GM21447 (cell line): ENCODE results near the gene LAMTOR2.
A peak's percentile ranks its signal among the peaks of the same experiment; 100 is the strongest.

Experiments used
- ATAC-seq: cut with Tn5 transposase; IDR thresholded peaks from one replicate; pipeline ENCODE4 v1.9.1; 2021; ENCODE audit not compliant: unreplicated experiment

Gene LAMTOR2

GRCh38 chr1:156096640-156097391 lies 42.2 kb downstream of the LAMTOR2 start:
- peak; percentile 68 for ATAC-seq

GRCh38 chr1:156097499-156098178 lies 43.1 kb downstream of the LAMTOR2 start:
- peak; percentile 4 for ATAC-seq

- ATAC-seq: no peak
Observed at GRCh38 chr1:156098784-156099183, 44.2 kb downstream of the LAMTOR2 start.

- ATAC-seq: no peak
Observed at GRCh38 chr1:156099282-156099681, 44.7 kb downstream of the LAMTOR2 start.

- no peak for ATAC-seq
Observed at GRCh38 chr1:156100205-156100995, 45.8 kb downstream of the LAMTOR2 start.

GRCh38 chr1:156101880-156102279 lies 47.3 kb downstream of the LAMTOR2 start:
- no peak for ATAC-seq

GRCh38 chr1:156102633-156103511 lies 48.3 kb downstream of the LAMTOR2 start:
- ATAC-seq: no peak

- no peak for ATAC-seq
Observed at GRCh38 chr1:156103521-156103947, 49.0 kb downstream of the LAMTOR2 start.

GRCh38 chr1:156104065-156104810 lies 49.7 kb downstream of the LAMTOR2 start:
- no peak for ATAC-seq

GRCh38 chr1:156104861-156105832 lies 50.6 kb downstream of the LAMTOR2 start:
- ATAC-seq: no peak

- no peak for ATAC-seq
Observed at GRCh38 chr1:156106624-156107488, 52.3 kb downstream of the LAMTOR2 start.

- no peak for ATAC-seq
Observed at GRCh38 chr1:156108057-156108456, 53.5 kb downstream of the LAMTOR2 start.
